22Rv1 (cell line): ENCODE measurements around the gene GARIN5B.

Experiments
- CTCF ChIP-seq: fragments of 450-650 bp; IDR thresholded peaks from 2 replicates; pipeline ENCODE4 v1.5.1; 2017; ENCODE audit warnings: mild to moderate bottlenecking
- ZFX ChIP-seq: fragments of 450-650 bp; IDR thresholded peaks from 2 replicates; pipeline ENCODE4 v1.6.1; 2017; ENCODE audit warnings: antibody characterized with exemption, borderline replicate concordance

DNA sequence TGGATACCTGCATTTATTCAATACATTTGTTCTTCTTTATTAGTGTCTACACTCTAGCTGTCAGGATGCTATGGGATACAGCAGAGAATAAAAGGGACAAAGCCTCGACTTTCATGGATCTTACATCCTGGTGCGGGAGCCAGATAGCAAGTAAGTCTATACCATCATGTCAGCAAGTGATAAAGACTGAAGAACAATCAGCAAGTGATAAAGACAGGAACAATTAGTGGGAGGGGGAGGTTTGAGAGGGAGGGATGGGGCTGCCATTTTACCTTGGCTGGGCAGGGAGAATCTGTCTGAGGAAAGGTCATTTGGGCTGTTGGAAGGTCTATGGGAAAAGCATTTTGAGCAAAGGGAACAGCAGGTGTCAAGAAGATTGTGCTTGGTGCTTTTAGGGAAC is 47.1 kb upstream of the GARIN5B start:
- no peak for TF ChIP-seq CTCF
- no peak for TF ChIP-seq ZFX
